Stimulated activated CD8-positive, alpha-beta memory T cell treated with anti-CD3 and anti-CD28 coated beads, Interleukin-4, amount 100 ng/mL, for 48 hours (primary cell): ENCODE results near the gene RAB33A.
"Not testable (repeated sequence)": the region's sequence is repeated elsewhere in the genome, so short reads cannot be mapped to it uniquely, and the experiment has no call there.

Experiments used
- DNase-seq: peaks from one replicate; pipeline ENCODE4 v3.0.0-alpha.2; 2020

The RAB33A gene

DNA sequence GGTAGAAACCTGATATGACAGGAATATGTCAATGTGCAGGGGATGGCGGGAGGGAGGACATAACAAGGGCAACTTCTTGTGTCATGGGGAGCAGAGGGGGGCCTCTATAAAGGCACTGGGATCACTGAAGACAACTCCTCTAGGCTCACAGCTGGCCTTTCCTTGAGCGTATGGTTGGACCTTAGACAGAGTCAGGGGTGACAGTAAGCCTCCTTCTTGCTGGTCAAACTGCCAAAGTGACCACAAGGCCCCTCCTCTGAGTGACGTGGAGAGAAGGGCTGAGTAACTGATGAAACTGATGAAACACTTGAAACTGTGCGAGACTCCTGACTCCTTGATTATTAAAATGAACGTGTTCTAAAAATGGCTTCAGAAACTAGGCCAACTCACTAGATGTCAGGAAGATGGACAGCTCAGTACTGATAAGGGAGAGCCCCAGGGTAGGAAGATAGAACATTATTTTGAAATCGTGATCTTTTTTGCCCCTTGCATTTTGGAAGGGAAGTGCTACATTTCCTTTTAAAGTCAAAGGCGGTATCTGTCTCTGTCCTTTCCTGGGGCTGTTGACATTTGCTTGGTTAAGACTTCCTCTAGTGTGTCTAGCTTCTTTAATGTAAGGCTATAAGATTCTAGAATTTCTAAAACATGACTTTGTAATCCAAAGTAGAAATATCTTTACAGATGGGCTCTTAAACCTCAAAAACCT is 1.6 kb downstream of the RAB33A start:
- DNase-seq = peak; percentile 70

DNA sequence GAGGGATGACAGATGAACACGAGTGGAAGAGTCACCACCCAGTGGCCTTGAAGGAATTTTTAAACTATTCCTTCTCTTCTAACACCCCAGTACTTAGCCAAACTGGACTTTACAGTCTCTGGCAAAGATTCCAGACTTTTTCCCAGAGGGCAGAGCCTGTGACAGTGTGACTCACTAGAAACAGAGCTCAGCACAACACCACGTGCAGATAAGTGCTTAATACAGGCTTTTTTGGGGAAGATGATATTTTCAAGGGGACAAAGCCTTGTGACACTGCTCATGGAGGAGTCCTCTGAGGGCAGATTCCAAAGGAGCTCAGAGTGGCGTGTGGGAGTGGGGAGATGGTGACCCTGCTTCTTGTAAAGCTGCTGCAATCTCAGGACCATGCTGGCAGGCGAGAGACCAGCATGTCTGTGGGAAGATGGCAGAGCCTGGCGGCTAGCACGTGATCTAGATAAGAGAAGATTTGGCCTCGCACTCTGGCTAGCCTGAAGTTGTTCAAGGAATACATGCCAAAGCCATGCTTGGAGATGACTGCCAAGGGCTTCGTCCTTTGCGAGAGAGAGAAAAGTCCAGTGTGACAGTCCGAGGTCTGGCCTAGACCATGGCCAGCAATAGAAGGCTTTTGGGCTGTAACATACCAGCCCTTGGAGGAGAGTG is 2.4 kb downstream of the RAB33A start:
- no peak for DNase-seq

DNA sequence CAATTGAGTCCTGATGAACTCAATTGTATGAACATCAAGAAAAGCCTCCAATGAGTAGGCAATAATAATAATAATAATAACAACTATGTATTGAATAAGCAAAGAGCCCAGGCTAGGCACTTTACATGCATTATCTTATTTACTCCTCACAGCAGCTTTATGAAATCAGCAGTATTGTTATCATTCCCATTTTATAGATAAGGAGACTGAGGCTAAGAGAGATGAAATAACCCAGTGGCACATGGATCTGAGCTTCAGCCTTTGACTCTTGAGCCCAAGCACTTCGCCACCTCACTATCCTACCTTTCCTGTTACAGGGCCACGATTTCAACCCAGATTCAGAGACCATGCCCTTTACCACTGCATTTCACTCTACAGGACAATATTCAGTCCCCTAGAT is 3.2 kb downstream of the RAB33A start:
- no peak for DNase-seq

DNA sequence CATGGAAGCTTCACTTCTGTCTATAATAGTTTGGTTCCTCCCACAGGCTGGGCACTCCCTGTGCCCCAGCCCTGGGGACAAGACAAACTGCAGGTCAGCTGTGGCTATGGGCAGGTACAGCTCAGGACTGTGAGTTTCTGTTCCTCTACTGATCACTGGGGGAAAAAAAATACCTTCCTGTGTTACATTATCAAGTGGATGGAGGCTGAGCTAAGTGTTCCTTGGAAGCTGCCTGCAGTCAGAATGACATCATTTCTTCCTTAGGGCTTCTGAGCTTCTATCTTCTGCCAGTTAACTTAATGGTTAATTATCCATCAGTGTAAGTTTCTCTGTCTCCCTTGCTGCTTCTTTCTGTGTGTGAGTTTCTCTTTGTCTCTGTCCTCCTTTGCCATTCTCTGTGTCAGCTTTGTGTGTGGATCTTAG is 4.6 kb downstream of the RAB33A start:
- no peak for DNase-seq

DNA sequence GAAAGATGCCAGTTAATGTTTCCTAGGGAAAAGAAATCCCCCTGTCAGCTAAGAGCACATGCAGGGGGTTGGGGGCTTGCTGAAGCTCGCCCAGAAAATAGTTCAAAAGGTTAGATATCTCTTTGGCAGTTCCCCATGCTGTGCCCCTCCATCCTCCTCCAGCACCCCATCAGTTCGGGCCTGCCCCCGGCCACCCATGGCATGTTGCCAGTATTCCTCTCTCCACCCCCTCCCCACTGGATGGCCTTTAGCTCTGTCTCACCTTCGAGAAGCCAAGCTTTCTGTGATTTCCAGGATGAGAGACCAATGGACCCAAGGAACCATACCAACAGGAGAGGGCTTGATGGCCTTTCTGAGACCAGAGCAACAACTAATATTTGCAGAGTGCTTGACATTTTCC is 5.2 kb downstream of the RAB33A start:
- DNase-seq = no peak

DNA sequence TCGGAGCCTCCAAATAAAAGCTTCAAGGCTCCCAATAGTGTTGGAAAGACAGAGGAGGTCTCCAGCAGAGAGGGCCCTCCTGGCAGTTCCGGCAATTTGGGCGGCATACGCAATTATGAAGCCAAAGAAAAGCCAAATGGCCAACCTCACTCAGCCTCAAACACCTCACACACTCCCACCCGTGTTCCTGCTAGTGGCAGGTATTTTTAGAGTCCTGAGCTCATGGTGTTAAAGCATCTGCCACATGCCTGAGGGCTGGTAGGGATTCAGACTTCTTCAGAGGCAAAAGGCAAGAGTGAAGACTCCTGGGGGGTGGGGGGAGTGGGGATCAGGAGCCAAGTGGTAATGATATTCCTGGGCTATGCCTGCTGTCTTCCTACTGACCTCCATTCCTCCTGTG is 7.4 kb downstream of the RAB33A start:
- no peak for DNase-seq

DNA sequence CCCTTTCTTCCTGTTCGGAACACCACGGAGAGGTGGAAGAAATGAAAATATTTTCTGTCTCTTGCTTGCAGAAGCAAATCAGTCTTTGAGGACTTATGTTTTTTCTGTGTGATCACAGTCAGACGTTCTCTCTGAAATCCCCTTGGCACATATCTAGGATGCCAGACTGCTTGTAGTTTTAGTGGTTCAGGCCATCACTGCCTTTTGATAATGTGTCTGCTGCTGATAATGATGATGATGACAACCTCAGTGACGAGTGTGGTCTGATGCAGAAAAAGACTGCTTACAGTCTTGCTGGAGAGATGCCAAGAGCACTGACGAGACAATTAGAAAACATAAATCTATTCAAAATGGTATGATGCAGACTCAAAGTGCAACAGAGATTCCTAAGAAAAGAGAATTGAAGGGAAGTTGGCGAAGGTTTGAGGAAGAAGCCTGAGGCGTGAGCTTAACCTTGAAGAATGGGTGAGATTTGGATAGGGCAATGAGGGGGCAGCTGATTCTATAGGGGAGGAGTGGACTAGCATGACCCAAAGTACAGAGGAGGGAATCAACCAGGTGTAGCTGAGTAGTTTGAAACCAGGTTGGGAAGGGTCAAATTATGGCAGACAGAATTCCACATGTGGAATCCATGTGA is 7.9 kb downstream of the RAB33A start:
- DNase-seq = no peak

DNA sequence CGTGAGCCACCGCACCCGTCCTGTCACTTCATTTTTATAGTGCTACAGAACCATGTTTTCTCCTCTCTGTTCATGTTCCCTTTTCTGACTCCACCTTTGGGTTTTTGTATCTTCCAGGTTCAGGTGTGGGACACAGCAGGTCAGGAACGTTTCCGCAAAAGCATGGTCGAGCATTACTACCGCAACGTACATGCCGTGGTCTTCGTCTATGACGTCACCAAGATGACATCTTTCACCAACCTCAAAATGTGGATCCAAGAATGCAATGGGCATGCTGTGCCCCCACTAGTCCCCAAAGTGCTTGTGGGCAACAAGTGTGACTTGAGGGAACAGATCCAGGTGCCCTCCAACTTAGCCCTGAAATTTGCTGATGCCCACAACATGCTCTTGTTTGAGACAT is 12.4 kb downstream of the RAB33A start:
- DNase-seq = no peak

DNA sequence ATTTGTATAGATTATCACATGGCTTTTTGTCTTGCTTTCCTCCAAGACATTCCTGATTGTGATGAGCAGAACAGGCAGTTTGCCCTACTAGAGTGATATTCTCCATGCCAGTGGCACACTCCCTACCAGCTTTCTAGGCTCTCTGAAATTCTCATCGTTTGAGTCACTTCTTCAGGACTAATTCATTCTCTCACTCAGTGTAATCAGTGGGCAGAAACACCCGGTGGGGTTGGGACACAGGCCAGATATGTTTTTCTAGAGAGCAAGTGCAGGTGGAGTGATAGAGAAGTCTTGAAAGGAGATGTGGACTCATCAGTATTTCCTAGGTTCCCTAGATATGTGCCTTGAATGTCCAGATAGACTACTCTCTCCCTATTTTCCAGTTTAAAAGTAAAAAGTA is 13.1 kb downstream of the RAB33A start:
- DNase-seq = no peak

DNA sequence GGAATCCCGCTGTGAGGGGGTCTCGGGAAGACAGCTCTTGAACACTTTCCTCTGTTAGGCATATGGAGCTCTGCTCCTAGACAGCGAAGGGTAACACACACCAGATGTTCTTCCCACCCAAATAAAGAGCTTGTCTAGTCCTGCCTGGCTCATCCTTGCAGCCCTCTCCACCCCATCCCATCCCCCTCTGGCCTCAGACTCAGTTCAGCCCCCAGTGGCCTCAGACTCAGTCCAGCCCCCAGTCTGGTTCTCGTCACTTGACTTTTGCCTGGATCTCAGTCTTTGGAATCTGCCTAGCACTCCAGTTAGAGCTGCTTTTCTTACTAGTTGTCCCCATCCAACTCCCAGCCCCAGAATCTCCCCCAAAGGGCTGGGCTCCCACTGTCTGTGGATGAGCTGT is 14.9 kb downstream of the RAB33A start:
- no peak for DNase-seq

DNA sequence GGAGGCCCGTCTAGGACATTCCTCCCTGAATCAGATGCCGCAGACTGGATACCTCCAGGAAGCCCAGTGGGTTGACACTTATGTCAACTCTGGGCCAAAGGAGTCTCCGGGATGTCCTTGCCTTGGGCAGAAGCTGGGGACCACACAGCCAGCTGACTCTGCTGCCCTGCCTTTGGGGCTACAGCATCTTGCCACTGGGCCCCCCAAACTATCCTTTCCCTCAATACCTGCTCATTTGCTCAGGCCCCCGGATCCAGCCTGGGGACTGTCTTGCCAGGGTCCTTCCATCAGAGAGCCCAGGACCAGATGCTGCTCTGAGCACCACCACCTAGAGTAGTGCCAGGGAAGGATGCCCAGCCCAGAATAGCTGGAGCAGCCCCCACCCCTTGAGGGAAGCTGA is 19.0 kb downstream of the RAB33A start:
- DNase-seq = no peak

DNA sequence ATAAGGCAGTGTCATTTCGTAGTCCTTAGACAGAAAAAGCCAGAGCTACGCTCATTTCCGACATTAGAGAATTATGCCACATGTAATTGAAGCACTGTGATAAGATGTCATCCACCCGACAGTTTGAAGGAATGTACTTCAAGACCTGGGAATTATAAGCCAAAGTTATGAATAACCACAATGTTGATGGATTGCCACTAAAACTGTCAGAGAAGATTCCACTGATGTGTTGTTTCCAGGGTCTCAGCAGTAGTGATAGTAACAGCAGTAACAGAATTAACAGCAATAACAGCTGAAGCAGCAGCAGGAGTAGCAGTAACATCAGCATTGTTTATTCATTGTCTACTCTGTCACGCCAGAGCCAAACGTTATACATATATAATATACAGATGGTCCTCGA is 24.7 kb downstream of the RAB33A start:
- no peak for DNase-seq

DNA sequence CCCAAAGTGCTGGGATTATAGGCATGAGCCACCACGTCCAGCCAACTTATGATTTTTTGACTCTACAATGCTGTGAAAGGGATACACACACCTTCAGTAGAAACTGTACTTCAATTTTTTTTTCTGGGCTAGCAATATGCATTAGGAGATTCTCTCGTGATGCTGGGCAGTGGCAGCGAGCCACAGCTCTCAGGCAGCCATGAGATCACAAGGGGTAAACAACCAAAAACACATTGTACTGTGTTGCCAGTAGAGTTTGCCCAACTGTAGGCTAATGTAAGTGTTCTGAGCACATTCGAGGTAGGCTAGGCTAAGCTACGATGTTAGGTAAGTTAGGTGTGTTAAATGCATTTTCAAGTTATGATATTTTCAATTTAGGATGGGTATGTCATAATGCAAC is 25.7 kb downstream of the RAB33A start:
- no peak for DNase-seq

DNA sequence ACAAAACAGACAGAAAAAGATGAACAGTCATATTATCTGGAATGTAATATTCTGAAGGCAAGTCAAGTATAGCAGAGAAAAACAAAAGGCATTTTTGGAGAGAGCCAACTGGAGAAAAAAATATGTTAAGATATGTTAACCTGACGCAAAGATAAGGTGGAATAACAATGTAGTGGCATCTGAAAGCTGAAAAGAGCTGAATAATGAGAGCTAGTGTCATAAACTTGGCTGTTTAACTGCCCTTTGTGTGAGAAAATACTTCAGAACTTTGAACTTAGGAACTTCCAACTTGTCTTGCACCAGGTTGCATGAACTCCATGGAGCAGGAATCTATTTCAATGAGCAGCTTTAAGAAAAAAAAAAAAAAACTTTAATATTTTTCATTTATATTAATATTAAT is 32.9 kb downstream of the RAB33A start:
- DNase-seq = no peak

DNA sequence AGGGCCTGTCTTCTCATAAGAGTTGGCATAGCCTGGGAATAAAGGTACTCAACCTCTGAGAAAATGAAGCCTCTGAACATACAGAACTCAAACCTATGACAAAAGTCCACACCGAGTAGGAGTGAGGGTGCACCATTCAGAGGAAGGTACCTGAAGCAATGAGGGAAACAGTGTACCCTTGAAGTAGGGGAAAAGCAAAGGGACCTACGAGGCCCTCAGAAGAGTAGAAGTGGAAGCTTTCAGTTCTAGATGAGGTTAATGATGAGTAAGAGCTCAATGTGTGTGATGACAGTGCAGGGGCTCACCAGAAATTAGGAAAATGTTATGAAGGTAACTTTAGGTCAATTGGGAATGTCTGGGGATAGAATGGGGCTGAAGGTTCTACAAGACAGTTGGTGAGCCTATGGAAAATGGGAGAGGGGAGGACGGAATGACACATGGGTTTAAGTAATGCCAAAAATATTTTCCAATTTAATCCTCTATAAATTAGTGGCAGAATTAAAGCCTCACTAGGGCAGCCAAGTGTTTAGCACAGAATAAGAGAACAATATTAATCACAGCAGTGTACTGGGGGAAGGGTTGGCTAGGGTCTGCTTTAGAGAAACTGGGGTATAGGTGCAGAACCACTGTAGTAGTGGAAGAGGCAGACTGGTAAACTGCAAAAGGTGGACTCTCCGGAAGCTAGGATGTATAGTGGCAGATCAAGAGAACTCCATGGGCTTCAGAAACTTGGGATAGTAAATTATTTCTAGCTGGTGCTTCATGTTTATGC is 39.8 kb downstream of the RAB33A start:
- no peak for DNase-seq

DNA sequence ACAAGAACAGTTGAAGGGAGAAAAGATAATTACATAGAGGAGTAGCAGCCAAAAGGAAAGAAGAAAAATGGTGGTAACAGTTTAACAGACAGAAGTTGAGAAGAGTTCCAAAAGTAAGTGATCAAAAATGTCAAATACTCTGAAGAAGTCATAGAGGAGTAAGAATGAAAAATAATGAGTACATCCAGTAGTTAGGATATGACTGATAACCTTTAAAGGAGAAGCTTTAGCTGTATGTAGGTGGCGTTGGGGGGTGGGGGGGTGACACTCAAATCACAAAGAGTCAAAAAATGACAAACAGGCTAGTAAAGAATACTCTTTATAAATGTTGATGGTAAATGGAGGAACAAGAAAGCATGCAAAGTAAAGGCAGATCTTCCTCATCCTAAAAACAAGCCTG is 40.6 kb downstream of the RAB33A start:
- DNase-seq = no peak

DNA sequence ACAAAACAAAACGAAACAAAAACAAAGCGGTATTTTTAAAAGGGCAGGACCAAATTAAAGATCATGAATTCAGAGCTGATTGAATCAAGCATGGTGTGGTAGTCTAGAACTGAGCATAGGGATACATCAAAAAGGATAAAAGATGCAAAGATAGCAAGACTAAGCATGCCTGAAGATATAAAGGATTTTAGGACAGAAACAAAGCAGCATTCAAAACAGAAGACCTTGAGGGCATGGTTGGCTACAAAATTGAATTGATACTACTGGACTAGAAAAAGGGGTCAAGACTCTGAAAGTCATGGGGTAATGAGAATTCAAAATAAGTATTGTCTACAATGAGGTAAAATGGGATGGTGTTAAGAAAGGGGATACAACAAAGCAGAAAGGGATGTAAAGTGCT is 41.6 kb downstream of the RAB33A start:
- DNase-seq = no peak

DNA sequence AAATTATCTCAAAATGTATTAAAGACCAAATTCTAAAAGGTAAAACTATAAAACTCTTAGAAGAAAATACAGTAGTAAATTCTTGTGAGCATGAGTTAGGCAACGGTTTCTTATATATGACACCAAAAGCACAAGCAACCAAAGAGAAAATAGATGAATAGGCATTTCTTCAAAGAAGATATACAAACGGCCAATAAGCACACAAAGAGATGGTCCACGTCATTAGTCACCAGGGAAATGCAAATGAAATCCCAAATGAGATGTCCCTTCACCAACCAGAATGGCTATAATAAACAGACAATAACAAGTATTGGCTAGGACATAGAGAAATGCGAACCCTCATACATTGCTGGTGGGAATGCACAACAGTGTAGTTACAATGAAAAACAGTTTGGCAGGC is 44.6 kb downstream of the RAB33A start:
- DNase-seq = no peak

DNA sequence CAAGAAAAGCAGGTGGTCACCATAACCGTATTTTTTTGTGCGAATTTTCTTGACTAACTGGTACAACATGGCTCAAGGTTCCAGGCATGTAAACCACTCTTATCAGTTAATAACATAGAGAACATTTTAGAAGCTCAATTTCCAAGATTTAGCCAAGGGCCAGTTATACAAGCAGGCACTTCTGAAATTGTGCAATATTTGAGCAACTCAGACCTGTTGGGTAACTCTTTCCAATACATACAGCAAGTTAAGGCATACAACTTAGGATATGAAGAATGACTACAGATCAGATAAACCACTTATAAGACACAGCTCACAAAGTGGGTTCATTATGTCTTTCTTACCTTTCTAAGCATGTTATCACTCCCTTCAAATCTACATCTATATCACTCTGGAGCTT is 53.0 kb downstream of the RAB33A start:
- DNase-seq = no peak

DNA sequence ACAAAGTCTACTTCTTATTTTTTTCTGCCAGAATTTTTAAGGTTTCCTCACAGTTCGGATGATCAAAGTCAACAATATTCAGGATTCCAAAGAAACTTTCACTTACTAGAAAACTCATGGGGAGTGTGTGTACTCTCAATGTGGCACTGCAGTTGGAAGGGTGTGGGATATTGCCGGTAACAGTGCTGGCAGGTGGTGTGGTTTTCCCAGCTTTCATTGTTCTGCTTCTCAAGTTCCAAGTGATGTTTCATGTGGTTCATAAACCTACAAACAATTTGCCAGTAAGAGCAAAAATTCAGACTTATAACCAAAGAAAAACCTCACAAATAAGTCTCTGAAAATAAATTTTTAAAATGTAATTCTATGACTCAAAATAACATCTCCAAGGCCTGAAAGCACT is 57.1 kb downstream of the RAB33A start:
- DNase-seq = no peak

DNA sequence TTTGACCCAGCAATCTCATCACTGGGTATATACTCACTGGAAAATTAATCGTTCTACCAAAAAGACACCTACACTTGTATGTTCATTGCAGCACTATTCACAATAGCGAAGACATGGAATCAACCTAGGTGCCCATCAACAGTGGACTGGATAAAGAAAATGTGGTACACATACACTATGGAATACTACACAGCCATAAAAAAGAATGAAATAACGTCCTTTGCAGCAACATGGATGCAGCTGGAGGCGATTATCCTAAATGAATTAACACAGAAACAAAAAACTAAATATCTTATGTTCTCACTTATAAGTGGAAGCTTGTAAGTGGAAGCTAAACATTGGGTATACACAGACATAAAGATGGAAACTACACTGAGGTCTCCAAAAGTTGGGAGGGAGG is 59.4 kb downstream of the RAB33A start:
- DNase-seq = not testable (repeated sequence)
